K562 treated with DMSO at 1 percent for 48 hours (cell line): ENCODE results near the gene OAT. TPM values are rescaled to one million over a fixed set of nuclear protein-coding genes. Genes with fewer than 3 reads are reported as not detected.

Experiments
- total RNA-seq: library from RNA; unstranded; fragments of 300-600 nt; gene quantifications from 2 replicates; pipeline ENCODE4 v1.2.3, GENCODE V29; 2022; ENCODE audit warnings: low replicate concordance; ENCODE audit errors: extremely low read depth

The OAT gene
- total RNA-seq: not detected in 2 replicates

GRCh38 chr10:124418726-124419501 is at the start of gene OAT:
TSS of gene OAT (minus strand) at chr10:124418923. CDS start at chr10:124412171, 6,752 bp downstream.

DNA sequence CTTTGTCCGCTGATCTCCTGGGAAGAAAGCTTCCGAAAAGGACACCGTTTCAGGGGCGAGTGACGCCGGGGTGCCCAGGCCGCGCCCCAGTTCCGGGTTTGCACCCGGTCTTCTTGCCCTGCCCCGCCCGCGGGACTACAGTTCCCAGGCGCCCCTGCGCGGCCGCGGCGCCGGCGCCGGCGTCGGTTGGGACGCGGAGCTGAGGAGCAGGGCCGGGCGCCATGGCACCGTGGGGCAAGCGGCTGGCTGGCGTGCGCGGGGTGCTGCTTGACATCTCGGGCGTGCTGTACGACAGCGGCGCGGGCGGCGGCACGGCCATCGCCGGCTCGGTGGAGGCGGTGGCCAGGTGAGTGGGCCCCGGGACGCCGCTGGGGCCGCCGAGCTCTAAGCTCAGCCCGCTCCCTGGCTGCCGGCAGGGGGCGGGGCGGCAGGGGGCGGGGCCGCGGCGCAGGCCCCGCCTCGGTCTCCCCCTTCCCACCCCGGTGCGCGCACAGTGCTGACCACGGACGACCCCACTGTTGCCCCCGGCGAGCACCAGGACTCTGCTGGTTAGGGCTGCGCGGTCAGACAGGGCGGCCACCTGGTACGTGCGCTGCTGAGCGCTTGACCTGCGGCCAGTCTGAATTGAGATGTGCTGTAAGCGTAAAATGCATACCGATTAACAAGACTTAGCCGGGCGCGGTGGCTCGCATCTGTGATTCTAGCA is 43.1 kb upstream of the OAT start, which contains the start of gene LHPP:
Gene LHPP (plus strand): TSS at position 182 of the 706 bp plus-strand sequence. CDS start 40 bp downstream, at position 222.

DNA sequence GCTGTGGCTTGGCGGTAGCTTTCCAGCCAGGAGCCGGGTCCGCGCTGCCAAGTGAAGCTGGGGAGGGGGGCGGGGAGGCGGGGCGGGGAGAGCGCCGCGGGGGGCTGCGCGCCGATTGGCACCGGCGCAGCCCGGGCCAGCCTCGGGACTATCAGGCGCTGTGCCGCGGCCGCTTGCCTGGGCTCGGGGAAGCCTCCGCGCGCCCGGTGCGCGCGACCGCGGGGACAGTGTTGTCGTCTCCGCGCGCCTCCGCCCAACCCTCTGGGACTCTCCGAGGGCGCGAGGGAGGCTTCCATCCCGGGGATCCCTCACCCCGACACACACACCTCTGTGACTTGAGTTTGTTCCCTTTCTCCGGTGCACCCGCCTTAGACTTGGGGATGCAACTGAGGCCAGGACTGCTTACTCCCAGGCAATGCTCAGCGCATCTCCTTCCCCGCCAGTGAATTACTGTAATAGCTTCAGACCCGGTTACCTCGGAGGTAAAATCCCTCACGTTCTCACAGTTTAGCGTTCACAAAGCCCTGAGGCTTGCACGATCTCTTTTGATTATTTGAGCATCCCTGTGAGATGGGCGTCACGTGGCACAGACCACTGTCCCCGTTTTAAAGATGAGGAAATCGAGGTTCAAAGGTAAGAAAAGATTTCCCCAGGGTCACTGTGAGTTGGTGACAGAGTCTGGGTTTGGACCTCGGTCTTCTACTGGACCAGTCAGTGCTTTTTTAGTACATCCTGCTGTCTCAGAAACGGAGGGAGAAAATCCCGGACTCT is 31.5 kb upstream of the OAT start, which contains the start of gene NKX1-2:
Gene NKX1-2 (minus strand): TSS at position 24 of the 771 bp plus-strand sequence. CDS start 92 bp downstream, outside the sequence.

Other genes with a start within 250 kb of the OAT start
- not detected in 2 replicates for gene NKX1-2, start 31.1 kb upstream of the OAT start, total RNA-seq
- not detected in 2 replicates for gene LHPP, start 42.9 kb upstream of the OAT start, total RNA-seq